Body of pancreas (tissue), 4 donors: ENCODE data around the gene RUSC2. TPM values are rescaled to one million over a fixed set of nuclear protein-coding genes. Genes with fewer than 3 reads are reported as not detected.
"Not testable (repeated sequence)": the region's sequence is repeated elsewhere in the genome, so short reads cannot be mapped to it uniquely, and the experiment has no call there.

Source experiments
- ATAC-seq: fragments of 150-250 bp; one replicate; pipeline ENCODE4 v1.9.1; 2016
- DNase-seq, 4 donors: peaks; one replicate each; pipeline ENCODE4 v3.0.0-alpha.2; 2019
- H3K27ac ChIP-seq, 4 donors: fragments of 200-600 bp; sonication (generic); 1 replicate in 3 of 4; 2 replicates in 1 of 4; pipeline versions ENCODE4 v1.5.1 to v1.6.1; 2016 to 2019; ENCODE audit warnings: mild to moderate bottlenecking in 1 of 4, mixed read lengths in 1 of 4, moderate library complexity in 1 of 4
- H3K27me3 ChIP-seq, 2 donors: fragments of 200-600 bp; sonication (generic); one replicate each; pipeline ENCODE4 v1.6.0; 2016; ENCODE audit warnings: mild to moderate bottlenecking in 1 of 2
- H3K36me3 ChIP-seq, 2 donors: fragments of 200-600 bp; sonication (generic); replicated peaks in 1 of 2; 2 replicates each; pipeline ENCODE4 v1.5.1; 2016; ENCODE audit warnings: low read depth in 2 of 2; ENCODE audit not compliant: insufficient read depth in 1 of 2
- H3K4me1 ChIP-seq: fragments of 200-600 bp; sonication (generic); one replicate; pipeline ENCODE4 v1.6.0; 2016
- H3K4me3 ChIP-seq, 2 donors: fragments of 200-600 bp; sonication (generic); 1 replicate in 1 of 2; 2 replicates in 1 of 2; pipeline ENCODE4 v1.5.1; 2016 to 2019
- H3K9me3 ChIP-seq, 3 donors: fragments of 200-600 bp; sonication (generic); 1 replicate in 2 of 3; 2 replicates in 1 of 3; pipeline ENCODE4 v1.5.1; 2016
- POLR2A ChIP-seq, 3 donors: fragments of 450-650 bp; IDR thresholded peaks; one replicate each; pipeline ENCODE4 v1.6.1; 2016; ENCODE audit warnings: antibody characterized with exemption in 3 of 3, mild to moderate bottlenecking in 2 of 3
- WGBS, 2 donors: methylation state at CpG; one replicate each; pipeline ENCODE4 v1.1.5; 2017; 5-methylcytosine and 5-hydroxymethylcytosine counted together
- intact Hi-C: fragments of 100-400 bp; cut with DNase I; formaldehyde crosslinking; loops from one replicate; pipeline ENCODE4 v1.15.1; 2023
- total RNA-seq, 2 donors: library from RNA; depleted of rRNA; stranded (reverse); fragments of >200 nt; gene quantifications; one replicate each; pipeline ENCODE4 v1.1.0, GENCODE V29; 2016
- TF ChIP-seq, protein P1 (sequence below), 7 experiments: fragments of 450-650 bp in 4 of 7; fragments of 200-600 bp in 3 of 7; sonication (generic) in 3 of 7; IDR thresholded peaks; one replicate each; pipeline ENCODE4 v1.5.1; 2016 to 2019; ENCODE audit warnings: antibody characterized with exemption in 7 of 7

Gene RUSC2
- total RNA-seq, 2 donors from 2014 or later: 16.9 to 27.4 TPM

DNA sequence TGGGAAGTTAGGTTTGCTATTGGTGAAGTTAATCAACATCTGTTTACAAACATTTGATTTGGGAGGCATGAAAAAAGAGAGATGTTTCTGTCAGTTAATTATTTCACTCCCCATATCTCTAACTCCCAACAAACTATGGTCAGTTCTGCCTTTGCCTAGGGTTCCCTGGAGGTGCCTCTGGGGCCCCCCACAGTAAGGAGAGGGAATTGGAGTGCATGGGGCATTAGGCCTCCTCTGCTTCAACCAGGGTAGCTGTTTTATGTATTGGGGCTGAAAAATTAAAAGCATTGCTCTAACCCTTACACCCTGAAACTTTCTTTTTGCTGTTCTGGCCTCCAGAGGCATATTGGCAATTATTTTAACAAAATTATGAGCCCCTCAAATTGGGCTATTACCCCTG lies 32.3 kb downstream of the RUSC2 start:
- TF ChIP-seq, protein P1, sequence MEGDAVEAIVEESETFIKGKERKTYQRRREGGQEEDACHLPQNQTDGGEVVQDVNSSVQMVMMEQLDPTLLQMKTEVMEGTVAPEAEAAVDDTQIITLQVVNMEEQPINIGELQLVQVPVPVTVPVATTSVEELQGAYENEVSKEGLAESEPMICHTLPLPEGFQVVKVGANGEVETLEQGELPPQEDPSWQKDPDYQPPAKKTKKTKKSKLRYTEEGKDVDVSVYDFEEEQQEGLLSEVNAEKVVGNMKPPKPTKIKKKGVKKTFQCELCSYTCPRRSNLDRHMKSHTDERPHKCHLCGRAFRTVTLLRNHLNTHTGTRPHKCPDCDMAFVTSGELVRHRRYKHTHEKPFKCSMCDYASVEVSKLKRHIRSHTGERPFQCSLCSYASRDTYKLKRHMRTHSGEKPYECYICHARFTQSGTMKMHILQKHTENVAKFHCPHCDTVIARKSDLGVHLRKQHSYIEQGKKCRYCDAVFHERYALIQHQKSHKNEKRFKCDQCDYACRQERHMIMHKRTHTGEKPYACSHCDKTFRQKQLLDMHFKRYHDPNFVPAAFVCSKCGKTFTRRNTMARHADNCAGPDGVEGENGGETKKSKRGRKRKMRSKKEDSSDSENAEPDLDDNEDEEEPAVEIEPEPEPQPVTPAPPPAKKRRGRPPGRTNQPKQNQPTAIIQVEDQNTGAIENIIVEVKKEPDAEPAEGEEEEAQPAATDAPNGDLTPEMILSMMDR (IDR thresholded peaks at IDR 0.05): no peak
- no peak for TF ChIP-seq POLR2A (IDR thresholded peaks at IDR 0.05)
- Histone ChIP-seq H3K4me1 (peaks cover 77% of the 10 kb centered on the region), H3K9me3 (no peaks in the 10 kb centered on the region), H3K4me3 (no peak overlapping the region), H3K36me3 (no peaks in the 10 kb centered on the region), H3K27ac (peak overlapping the region in 3 of 4 donors; percentile 80 to 86 (median 83)), H3K27me3 (no peaks in the 10 kb centered on the region)
- intact Hi-C loops: no loop called here
- DNase-seq: no peak
- no peak for ATAC-seq

DNA sequence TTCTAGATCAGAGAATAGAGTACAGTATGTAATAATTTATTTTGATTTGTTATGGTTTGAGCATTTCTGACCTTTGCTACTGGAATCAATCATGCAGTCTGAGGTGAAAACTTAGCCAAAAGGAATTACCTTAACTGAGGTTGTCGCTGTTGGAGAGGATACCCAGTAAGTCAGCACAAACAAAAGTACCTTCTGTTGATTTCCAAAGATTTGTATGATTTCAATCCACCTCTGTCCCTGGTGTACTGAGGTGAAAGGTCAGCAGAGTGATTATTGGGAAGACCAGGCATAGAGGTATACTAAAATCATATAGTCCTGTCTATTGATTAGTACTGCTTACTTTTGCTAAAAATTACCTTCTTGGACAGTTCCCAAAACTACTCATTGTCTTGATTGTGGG lies 32.8 kb downstream of the RUSC2 start:
- DNase-seq (no peak), ATAC-seq (no peak)
- WGBS, 2 donors: 22 to 30% methylated on average over 1 of the region's 1 CpG
- Histone ChIP-seq H3K27me3 (no peaks in the 10 kb centered on the region), H3K4me1 (peaks cover 77% of the 10 kb centered on the region), H3K4me3 (no peak overlapping the region), H3K36me3 (no peaks in the 10 kb centered on the region), H3K27ac (peak overlapping the region in 3 of 4 donors; percentile 9 to 86 (median 83)), H3K9me3 (no peaks in the 10 kb centered on the region)
- TF ChIP-seq POLR2A (IDR thresholded peaks at IDR 0.05): no peak
- TF ChIP-seq, protein P1 (IDR thresholded peaks at IDR 0.05): no peak
- intact Hi-C loops: no loop called here

- Histone ChIP-seq H3K27ac (peak overlapping the region in 3 of 4 donors; percentile 9 to 86 (median 50)), H3K4me1 (peaks cover 74% of the 10 kb centered on the region)
- intact Hi-C loops, H3K4me3 ChIP-seq, H3K27me3 ChIP-seq, ATAC-seq, DNase-seq, H3K9me3 ChIP-seq, H3K36me3 ChIP-seq: not testable (repeated sequence)
These were observed 33.6 kb downstream of the RUSC2 start for GRCh38 chr9:35523556-35523955.

- Histone ChIP-seq H3K27me3 (no peaks in the 10 kb centered on the region), H3K27ac (peak overlapping the region; percentile 18 to 86 (median 66)), H3K36me3 (no peaks in the 10 kb centered on the region), H3K4me1 (peaks cover 47% of the 10 kb centered on the region), H3K9me3 (no peaks in the 10 kb centered on the region), H3K4me3 (no peak overlapping the region)
- DNase-seq: peak in 2 of 4 donors; percentile 24
- TF ChIP-seq POLR2A (IDR thresholded peaks at IDR 0.05): peak in 1 of 3 donors; percentile 35
- TF ChIP-seq, protein P1 (IDR thresholded peaks at IDR 0.05): no peak
- WGBS, 2 donors: 4 to 5% methylated on average over 1 of the region's 1 CpG
- intact Hi-C loops: no loop called here
- peak; percentile 88 for ATAC-seq
These were observed 36.3 kb downstream of the RUSC2 start for GRCh38 chr9:35526087-35526801.

DNA sequence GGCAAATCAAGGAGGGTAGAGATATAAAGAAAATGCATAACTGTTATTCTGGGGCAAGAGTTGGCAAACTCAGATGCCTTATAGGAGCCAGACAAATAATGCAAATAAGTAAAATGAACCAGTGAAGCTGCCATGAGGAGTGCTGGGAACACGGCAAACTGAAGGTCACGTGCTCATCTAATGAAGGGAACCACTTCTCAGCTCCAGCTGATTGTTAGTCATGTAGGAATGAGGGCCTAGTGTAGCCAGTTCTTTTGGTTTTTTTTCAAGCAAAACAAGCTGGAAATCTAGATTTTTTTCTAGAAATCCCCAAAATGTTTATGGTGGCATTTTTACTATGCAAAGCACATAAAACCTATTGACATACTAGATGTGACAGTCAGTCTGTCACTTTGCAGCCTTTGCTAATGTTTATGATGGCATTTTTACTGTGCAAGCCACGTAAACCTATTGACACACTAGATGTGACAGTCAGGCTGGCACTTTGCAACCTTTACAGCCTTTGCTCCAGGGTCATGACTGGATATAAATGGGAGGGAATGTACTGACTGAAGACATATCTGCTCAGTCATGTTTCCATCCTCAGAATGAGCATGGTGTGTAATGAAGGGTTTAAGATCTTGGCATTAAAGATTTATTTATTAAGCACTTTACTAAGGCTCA lies 39.4 kb downstream of the RUSC2 start:
- intact Hi-C loops: no loop called here
- no peak for TF ChIP-seq POLR2A (IDR thresholded peaks at IDR 0.05)
- TF ChIP-seq, protein P1 (IDR thresholded peaks at IDR 0.05): no peak
- no peak for DNase-seq
- H3K9me3 ChIP-seq: no peaks in the 10 kb centered on the region
- H3K27ac ChIP-seq: peak overlapping the region in 1 of 4 donors; percentile 2
- H3K4me1 ChIP-seq: peaks cover 32% of the 10 kb centered on the region
- WGBS, 2 donors: 74 to 88% methylated on average over 3 of the region's 3 CpGs
- no peak for ATAC-seq
- no peak overlapping the region for H3K4me3 ChIP-seq
- no peaks in the 10 kb centered on the region for H3K36me3 ChIP-seq
- H3K27me3 ChIP-seq: no peaks in the 10 kb centered on the region
